Fibroblast of villous mesenchyme (primary cell): Measurements from ENCODE around the gene CAMK2N2. TPM values are rescaled to one million over a fixed set of nuclear protein-coding genes. Genes with fewer than 3 reads are reported as not detected.

Source experiments
- DNase-seq: peaks from one replicate; pipeline ENCODE4 v3.0.0-alpha.2; 2010; ENCODE audit warnings: low read depth
- H3K4me3 ChIP-seq: 2 replicates; pipeline ENCODE4 v1.5.1; 2011; ENCODE audit warnings: low read depth, mild to moderate bottlenecking, low read length
- total RNA-seq: library from RNA; depleted of rRNA; stranded (reverse); fragments of >200 nt; gene quantifications from 2 replicates; pipeline ENCODE4 v1.2.3, GENCODE V29; 2012
- TF ChIP-seq, protein P1 (sequence below): IDR thresholded peaks from 2 replicates; pipeline ENCODE4 v1.5.1; 2012; ENCODE audit warnings: low read depth, mild to moderate bottlenecking, low read length; ENCODE audit not compliant: insufficient read depth

Gene CAMK2N2
- total RNA-seq, 1 donor: not detected

DNA sequence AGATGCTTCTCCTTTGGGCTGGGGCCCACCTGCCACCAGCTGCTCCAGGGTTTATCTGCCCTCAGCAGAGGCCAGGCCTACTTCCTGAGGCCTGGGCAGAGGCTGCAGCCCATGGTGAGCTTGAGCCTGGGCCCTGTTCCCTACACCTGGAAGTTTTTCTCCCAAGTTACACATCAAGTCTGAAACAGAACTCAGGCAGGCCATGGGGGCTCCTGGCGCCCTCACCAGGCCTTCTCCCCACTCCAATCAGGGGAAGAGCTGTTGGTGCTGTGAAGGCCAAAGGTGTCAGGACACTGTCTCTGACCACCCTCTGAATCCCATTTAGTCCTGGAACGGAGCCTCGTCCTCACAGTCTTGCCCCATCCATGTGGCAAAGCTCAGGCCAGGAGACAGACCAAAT lies 24.7 kb downstream of the CAMK2N2 start:
- TF ChIP-seq, protein P1, sequence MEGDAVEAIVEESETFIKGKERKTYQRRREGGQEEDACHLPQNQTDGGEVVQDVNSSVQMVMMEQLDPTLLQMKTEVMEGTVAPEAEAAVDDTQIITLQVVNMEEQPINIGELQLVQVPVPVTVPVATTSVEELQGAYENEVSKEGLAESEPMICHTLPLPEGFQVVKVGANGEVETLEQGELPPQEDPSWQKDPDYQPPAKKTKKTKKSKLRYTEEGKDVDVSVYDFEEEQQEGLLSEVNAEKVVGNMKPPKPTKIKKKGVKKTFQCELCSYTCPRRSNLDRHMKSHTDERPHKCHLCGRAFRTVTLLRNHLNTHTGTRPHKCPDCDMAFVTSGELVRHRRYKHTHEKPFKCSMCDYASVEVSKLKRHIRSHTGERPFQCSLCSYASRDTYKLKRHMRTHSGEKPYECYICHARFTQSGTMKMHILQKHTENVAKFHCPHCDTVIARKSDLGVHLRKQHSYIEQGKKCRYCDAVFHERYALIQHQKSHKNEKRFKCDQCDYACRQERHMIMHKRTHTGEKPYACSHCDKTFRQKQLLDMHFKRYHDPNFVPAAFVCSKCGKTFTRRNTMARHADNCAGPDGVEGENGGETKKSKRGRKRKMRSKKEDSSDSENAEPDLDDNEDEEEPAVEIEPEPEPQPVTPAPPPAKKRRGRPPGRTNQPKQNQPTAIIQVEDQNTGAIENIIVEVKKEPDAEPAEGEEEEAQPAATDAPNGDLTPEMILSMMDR: no peak
- no peak for DNase-seq
- H3K4me3 ChIP-seq: no peak overlapping the region

DNA sequence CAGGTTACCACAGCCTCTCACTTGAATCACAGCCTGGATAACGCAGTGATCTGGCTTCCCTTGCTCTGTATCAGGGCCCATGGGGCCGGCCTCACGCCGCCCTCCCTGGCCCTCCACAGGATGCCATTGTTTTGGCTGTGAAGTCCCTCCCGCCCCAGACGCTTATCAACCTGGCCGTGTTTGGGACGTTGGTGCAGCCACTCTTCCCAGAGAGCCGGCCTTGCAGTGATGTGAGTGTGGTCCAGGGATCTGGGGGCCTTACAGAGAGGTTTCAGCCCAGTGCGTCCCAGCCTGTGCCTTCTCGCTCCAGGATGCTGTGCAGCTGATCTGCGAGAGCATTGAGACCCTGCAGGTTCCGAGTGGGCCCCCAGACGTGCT lies 25.3 kb downstream of the CAMK2N2 start:
- no peak for DNase-seq
- H3K4me3 ChIP-seq: no peak overlapping the region

DNA sequence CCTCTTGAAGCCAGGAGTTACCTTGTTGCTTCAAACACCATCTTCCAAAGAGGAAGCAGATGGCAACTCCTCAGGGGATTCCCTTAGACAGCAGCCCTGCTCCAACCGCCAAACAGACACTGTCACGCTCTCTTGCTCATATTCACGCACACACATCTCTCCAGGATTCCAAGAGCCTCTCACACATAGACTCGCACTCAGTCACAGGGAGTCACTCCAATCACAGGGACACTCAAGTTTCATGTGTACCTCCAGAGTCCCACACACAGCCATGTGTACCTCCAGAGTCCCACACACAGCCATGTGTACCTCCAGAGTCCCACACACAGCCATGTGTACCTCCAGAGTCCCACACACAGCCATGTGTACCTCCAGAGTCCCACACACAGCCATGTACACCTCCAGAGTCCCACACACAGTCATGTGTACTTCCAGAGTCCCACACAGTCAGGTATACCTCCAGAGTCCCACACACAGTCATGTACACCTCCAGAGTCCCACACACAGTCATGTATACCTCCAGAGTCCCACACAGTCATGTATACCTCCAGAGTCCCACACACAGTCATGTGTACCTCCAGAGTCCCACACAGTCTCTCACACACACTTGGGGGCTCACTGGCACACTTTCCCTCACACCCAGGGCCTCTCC lies 25.8 kb downstream of the CAMK2N2 start:
- TF ChIP-seq, protein P1: no peak
- no peak for DNase-seq
- H3K4me3 ChIP-seq: no peak overlapping the region

More for the DNA sequence above, 25.3 kb downstream of the CAMK2N2 start:
- TF ChIP-seq, protein P1: no peak

DNA sequence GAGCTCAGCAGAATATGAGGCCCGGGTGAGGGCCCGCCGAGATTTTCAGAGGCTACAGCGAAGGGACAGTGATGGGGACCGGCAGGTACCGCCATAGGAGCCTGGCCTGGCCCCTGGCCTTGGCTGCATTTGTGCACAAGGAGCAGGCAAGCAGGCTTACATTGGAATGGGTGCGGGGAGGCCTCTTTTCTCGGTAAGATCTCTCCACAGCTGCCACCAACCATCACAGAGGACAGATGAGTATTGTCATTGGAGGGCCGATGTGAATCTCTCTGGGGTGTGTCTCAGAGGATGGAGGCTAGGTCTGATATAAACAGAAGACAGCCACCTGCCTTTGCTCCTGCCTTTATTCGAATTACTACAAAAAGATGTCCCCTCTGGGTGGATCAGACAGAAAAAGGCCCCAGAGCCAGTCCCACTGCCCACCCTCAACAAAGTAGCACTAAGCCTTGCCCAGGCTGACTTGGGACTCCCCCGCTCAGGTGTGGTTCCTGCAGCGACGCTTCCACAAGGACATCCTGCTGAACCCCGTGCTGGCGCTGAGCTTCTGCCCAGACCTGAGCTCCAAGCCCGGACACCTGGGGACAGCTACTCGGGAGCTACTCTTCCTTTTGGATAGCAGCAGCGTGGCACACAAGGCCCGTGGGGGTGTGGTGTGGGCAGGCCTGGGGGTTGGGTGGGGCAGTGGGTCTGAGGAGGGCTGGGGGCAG lies 26.5 kb downstream of the CAMK2N2 start:
- no peak for DNase-seq

DNA sequence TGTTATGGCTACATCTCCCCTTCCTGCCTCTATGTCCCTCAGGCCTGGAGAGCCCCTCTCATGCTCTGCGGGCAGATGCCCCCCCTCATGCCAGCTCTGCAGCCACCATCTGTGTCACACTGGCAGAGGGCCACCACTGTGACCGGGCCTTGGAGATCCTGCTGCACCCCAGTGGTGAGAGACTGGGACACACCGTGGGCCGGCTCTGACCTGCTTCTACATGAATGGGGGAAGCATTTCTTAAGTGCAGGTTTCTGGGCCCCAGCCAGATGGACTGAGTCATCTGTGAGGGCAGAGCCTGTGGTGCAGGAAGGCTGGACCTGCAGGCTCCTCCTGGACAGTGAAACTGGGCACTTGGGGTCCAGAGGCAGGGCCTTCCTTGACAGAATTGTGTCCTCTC lies 27.1 kb downstream of the CAMK2N2 start:
- peak; percentile 67 for DNase-seq
- H3K4me3 ChIP-seq: no peak overlapping the region
- TF ChIP-seq, protein P1: no peak

More for the DNA sequence above, 26.5 kb downstream of the CAMK2N2 start:
- TF ChIP-seq, protein P1: no peak
- H3K4me3 ChIP-seq: no peak overlapping the region

DNA sequence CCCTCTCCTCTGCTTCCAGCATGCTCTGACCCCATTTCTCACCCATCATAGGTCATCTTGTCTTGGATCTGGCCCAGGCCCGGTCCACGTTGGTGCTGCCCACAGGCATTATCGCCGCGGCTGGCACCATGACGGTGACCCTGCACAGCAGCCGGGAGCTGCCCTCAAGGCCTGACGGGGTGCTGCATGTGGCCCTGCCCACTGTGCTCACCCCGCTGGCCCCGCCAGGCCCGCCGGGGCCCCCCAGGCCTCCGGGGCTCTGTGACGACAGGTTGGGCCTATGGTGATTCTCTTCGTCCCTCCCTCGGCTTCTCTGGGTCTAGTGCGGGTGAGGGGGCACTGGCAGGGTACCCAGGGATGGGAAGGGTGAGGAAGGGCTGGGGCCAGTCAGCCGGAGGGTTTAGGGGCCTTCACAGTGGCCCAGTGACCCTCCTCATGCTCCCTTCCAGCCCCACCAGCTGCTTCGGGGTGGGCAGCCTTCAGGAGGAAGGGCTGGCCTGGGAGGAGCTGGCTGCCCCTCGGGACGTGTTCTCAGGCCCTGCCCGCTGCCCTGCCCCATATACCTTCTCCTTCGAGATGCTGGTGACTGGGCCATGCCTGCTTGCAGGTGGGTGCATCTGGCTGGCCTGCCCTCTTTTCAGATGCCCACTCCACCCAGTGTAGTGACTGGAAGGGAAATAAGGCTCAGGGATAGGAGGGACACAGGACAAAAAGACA lies 28.1 kb downstream of the CAMK2N2 start:
- H3K4me3 ChIP-seq: no peak overlapping the region
- DNase-seq: no peak
- TF ChIP-seq, protein P1: no peak
